Fibroblast of skin of left biceps (primary cell): ENCODE data around the gene PURB.
"Not testable (repeated sequence)": the region's sequence is repeated elsewhere in the genome, so short reads cannot be mapped to it uniquely, and the experiment has no call there.

ENCODE experiments used
- DNase-seq, 2 experiments: peaks; one replicate each; pipeline ENCODE4 v3.0.0-alpha.2; 2013; ENCODE audit warnings: low read depth in 2 of 2

PURB gene

DNA sequence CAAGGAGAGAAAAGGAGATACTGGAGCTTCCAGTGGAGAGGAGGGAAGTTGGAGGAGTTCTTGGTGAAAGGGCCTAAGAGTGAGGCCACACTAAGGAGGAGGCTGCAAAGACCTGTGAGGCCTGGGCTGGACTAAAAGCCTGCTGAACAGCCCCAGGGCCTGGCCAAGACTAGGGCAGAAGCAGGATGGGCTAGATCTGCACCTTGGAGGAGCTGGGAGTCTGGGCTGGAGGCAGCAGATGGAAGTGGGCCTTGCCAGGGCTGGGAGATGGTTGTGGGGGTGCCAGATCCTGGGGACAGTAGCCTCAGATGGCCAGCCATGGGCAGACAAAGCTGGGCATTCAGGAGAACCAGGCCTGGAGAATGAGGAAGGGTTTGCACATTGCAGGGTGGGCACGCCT is 6.5 kb upstream of the PURB start:
- no peak for DNase-seq

DNA sequence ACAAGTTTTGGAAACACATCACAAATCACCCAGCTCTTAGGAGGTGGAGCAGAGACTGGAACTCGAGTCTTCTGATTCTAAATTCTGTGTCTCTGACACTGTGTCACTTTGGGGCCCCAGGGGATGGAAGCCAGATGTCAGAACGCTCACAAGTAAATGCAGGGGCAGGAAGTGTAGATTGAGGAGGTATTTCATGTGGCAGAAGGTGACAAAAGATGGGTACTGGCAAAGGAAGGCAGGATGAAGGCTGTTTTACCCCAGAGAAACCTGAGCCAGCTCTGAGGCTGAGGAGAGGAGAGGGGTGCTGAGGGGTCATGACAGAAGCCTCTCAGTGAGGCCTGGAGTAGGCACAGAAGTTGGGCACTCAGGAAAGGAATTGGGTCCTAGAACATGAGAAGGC is 6.0 kb upstream of the PURB start:
- no peak for DNase-seq

DNA sequence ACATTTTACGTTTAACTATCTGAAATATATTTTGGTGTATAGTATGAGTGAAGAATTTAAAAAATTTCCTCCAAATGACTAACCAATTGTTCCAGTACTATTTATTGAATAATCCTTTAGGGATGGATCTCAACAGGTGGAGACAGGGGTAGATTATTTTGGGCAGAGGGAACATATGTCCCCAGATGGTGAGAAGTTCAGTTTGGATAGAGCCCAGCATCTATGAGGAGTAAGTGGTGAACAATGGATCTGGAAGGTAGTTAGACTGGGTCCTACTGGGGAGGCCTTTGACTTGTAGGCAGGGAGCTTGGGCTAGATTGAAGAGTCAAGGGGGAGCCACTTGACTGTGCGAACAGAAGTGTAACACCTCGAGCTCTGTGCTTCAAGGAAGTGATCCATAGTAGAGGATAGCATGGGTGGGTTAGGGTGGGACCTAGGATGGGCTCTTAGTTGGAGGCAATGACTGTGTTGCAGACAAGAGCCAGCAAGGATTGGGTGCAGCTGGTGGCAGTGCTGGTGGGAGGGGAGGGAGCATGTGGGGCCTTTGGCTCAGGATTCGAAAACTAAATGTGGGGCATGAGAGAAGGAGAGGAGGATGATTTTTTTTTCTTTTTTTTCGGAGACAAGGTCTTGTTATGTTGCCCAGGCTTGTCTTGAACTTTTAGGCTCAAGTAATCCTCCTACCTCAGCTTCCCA is 3.9 kb upstream of the PURB start:
- DNase-seq: no peak

DNA sequence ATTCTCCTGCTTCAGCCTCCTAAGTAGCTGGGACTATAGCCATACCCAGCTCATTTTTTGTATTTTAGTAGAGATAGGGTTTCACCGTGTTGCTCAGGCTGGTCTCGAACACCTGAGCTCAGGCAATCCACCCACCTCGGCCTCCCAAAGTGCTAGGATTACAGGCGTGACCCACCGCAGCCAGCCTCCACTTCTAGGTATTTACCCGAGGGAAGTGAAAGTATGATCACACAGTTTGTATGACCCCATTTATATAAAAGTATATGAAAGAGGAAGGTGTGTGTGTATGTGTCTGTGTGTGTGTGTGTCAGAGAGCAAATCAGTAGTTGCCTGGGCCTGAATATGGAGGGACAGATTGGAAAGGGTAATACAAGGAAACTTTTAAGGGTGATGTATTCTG is 2.0 kb upstream of the PURB start:
- no peak for DNase-seq

DNA sequence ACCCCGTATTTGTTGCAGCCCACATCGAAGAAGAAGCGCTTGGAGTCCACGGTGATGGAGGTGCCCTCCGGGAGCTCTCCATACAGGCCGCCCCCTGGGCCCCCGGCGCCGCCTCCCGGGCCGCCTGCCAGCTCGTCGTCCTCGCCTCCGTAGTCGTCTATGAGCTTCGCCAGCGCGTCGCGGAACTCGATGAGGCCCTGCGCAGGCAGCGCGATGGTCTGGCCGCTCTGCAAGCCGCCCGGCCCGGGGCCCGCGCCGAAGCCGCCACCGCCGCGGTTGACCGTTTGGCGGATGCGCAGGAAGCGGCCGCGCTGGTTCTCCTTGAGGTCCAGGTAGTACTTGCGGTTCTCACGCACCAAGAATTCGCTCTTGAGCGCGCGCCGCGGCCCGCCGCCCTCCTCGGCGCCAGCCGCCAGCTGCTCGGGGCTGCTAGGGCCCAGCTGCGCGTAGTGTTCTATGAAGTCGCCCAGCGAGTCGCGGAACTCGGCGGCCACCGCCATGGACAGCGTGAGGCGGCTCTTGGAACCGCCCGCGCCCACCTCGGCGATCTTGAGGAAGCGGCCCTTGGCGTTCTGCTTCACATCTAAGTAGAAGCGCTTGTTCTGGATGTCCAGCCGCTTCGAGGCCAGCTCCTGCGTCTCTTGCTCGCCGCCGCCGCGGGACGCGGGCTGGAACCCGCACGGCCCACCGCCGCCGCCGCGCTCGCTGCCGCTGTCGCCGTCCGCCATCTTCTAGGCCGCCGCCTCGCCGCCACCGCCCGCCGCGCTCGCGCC is 523 bp downstream of the PURB start:
- DNase-seq: peak; percentile 36 to 47

DNA sequence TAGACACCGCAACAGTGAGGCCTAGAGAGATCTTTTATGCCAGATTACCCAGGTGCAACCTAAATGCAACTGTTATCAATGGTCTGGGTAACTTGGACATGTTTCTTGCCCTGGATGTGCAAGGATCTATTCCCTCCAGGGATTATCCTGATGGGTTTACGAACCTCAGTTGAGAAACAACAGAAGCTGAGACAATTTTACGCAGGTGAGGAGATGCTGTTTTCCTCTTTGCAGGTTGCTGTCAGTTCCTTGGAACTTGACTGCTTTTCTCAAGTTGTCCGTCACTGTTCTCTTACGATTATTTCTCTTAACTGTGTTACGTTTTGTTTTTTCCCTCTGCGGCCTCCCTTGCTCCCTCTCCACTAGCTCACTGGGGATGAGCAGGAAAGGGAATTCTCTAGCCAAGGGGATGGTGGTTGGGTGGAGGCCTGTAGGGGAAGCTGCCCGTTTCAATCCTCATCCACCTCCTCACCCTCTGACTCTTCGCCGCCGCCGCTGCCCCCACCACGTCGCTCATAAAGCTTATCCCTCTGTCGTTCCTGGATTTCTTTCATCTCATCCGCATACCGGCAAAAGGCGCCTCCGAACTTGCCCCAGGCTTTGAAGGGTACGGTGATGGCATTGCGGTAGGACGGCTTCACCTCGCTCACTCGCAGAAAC is 1.2 kb downstream of the PURB start:
- no peak for DNase-seq

DNA sequence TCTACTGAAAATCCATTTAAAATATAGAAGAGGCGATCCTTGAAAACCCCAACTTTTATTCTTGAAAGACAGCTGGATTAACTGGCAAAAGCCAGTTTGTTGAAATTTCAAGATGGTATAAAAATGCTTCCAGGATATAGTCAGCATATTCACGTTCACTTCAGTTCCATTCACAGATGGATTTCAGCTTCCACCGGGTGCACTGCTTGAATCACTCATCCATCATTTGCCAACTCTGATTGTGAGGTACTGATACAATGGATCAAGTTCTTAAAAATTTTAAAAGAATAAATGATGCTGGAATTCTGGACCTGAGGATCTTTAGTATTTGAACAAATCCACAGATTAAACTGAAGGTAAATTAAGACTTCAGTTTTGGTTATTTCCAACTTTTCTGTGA is 2.4 kb downstream of the PURB start:
- no peak for DNase-seq

DNA sequence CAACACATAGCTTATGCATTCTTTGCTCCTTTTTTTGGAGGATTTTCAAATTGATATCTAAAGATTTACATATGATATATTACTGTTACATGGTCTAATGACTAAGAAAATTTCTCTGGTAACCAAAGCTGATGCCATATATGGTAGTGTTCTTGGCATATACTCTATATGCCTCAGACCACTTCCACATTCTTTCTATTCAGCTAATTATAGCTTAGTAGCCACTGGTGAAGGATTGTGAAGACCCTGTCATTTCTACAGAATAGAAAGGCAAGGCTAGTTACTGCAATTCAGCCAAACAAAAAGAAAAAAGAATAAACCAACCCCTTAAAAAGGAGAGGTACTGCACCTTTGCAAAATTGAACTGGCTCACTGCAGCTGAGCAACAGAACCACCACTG is 3.7 kb downstream of the PURB start:
- DNase-seq: peak; percentile 78 to 82

DNA sequence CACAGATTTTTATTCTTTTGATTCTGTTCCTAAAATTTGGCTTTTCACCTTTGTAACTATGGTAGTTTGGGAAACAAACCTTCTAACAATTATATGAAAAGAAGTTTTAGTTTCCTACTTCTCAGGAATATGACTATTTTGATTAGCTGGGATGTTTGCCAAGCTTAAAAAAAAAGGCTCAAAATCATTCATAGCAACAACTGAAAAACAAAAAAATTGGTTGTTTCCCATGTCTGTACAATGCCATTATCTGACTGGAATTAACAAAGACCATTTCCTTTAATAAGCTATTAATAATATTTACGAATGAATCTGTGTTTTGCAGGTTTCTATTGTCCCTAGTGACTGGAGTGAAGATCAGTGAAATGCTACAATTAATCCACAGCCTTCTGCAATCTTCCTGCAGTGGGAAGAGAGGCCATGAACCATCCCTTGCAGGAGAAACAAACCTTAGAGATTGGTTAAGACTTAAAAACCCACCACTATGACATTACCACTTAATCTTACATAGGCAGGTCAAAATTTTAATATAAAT is 4.2 kb downstream of the PURB start:
- DNase-seq: no peak

DNA sequence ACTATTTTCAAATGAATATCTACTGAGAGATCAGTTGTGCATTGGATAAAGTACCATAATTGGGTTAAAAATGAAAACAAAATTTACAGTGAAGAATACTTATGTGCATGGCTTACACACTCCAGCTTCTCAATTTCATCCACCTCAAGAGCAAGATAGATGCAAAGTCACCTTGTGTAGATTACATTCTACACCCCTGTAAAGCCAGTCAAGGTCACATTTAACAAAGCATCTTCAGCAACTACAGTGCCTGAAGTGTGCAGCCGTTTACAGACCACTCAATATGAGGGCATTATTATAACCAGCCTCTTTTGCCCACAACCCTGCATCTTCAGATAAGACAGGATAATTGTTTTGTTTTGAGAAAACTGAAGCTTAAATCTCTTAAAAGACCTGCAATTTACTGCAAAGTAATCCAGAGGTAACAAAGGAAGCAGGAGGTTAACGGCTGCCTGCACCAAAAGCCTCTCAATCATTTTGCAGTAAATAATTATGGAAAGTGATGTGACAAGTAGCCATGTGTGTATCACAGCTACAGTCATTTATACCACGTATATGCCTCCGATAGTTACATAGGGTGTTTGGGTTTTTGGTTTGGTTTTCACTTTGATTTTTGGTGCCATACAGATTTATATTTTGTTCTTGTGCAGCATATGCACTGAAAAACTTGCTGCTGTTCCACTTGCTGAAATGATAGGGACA is 4.9 kb downstream of the PURB start:
- DNase-seq: no peak

DNA sequence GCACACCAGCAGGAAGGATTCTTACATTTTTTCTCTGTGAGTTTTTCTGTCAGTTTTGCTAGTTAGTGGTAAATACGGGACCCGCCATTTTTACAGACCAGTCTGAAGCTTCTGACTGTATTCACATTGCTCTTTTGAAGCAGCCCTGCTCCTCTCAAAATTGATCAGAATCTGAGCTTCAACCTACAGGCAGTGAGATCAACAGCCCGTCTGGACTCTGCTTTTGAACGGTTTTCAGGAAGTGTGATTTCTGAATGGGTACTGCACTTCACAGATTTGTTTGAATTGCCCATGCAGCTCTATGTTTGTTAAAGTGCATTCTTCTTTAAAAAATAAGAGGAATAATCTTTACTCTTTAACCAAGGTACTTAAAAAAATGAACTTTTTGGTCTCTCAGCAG is 8.9 kb downstream of the PURB start:
- DNase-seq: no peak

DNA sequence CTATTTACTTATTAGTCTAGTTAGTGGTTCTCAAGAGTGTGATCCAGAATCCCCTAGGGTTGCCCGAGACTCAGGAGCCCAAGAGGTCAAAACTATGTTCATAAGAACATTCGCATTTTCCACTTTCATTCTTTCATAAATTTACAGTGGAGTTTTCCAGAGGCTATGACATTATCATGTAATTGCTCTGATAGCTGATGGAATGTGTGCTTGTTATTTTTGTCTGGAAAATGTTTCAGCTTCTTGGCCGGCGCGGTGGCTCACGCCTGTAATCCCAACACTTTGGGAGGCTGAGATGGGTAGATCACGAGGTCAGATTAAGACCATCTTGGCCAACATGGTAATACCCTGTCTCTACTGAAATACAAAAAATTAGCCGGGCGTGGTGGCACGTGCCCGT is 10.1 kb downstream of the PURB start:
- no peak for DNase-seq

DNA sequence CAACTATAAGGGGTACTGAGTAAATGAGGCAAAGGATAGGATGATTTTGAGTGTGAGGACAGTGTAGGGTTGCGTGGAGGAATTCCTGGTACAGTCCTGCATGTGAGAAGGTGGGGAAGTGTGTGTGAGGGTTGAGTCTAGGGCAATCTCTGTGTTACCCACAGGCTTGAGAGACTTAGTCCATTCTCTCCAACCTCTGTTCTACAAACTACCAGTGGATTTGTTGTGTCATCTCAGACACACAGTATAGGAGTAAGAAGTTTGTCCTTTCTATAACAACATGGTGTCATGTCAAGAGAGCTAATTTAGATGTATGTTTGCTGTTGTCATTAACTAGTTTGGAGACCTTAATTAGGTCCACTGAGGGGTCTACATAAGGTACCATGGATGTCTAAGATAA is 12.5 kb downstream of the PURB start:
- no peak for DNase-seq

DNA sequence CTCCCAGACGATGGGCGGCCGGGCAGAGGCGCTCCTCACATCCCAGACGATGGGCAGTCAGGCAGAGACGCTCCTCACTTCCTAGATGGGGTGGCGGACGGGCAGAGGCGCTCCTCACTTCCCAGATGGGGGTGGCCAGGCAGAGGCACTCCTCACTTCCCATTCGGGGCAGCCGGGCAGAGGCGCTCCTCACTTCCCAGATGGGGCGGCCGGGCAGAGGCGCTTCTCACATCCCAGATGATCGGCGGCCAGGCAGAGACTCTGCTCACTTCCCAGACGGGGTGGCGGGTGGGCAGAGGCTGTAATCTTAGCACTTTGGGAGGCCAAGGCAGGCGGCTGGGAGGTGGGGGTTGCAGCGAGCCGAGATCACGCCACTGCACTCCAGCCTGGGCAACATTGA is 13.4 kb downstream of the PURB start:
- DNase-seq: not testable (repeated sequence)

DNA sequence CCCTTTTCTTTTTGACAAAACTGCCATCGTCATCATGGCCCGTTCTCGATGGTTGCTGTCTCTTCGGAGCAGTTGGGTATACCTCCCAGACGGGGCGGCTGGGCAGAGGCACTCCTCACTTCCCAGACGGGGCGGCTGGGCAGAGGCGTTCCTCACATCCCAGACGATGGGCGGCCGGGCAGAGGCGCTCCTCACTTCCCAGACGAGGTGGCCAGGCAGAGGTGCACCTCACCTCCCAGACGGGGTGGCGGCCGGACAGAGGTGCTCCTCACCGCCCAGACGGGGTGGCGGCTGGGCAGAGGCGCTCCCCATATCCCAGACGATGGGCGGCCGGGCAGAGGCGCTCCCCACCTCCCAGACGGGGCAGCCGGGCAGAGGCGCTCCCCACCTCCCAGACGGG is 14.6 kb downstream of the PURB start:
- DNase-seq: not testable (repeated sequence)

DNA sequence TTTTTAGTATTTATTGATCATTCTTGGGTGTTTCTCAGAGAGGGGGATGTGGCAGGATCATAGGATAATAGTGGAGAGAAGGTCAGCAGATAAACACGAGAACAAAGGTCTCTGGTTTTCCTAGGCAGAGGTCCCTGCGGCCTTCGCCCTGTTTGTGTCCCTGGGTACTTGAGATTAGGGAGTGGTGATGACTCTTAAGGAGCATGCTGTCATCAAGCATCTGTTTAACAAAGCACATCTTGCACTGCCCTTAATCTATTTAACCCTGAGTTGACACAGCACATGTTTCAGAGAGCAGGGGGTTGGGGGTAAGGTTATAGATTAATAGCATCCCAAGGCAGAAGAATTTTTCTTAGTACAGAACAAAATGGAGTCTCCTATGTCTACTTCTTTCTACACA is 15.0 kb downstream of the PURB start:
- DNase-seq: not testable (repeated sequence)

DNA sequence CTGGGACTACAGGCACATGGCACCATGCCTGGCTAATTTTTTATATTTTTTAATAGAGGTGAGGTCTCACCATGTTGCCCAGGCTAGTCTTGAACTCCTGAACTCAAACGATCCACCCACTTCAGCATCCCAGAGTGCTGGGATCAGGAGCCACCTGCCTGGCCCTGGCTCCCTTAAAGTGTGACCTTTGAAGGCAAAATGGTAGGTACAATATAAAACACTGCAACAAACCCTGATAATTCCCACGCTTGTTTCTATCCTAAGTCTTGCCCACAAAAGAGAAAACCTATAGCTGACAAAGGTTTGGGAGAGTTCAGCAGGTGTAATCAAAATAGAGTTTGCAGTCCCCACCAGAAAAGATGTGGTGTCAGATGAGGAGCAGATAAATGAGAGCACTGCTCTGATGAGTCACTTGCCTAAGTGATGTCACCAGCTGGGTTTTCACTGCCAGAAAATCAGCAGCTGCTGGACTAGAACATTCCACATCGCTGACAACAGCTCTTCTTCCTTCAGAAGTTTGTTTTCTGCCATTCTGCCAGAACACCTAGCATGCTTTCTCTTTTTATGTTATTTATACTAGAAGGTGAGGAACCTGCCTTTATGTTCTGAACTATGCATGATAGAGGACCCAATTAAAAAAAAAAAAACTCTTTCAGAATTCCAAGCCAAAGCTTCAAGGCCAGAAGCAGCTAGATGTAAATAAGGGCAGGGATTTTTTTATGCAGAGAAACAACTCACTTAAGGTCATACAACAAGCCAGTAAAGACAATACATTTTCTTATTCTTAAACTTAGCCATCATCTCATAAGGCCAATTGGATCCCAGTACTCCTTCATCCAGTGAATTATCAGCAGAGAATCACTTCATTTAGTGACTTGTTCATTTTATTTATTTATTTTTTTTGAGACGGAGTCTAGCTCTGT is 18.0 kb downstream of the PURB start:
- DNase-seq: peak; percentile 29 to 44

DNA sequence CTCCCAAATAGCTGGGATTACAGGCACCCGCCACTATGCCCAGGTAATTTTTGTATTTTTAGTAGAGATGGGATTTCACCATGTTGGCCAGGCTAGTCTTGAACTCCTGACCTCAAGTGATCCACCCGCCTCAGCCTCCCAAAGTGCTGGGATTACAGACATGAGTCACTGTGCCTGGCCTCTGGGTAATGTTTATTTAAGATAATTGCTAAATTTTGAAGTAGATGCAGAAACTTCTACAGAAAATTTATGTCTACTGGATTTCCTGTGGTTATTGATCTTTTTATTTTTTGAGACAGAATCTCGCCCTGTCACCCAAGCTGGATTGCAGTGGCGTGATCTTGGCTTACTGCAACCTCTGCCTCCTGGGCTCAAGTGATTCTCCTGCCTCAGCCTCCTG is 23.4 kb downstream of the PURB start:
- DNase-seq: not testable (repeated sequence)

DNA sequence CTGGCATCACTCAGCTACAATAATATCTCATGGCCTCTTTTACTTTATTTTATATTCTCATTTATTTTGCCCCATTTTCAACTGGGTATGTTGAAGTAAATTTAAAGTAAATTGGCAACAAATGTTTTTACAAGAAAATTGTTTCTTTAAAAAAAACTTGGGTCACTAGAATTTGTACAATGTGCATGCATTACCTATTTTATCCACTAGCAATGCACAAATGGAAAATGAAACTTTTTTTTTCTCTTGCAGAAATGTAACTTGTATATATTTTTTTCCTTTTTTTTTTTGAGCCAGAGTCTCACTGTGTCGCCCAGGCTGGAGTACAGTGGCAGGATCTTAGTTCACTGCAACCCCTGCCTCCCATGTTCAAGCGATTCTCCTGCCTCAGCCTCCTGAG is 27.2 kb downstream of the PURB start:
- no peak for DNase-seq

DNA sequence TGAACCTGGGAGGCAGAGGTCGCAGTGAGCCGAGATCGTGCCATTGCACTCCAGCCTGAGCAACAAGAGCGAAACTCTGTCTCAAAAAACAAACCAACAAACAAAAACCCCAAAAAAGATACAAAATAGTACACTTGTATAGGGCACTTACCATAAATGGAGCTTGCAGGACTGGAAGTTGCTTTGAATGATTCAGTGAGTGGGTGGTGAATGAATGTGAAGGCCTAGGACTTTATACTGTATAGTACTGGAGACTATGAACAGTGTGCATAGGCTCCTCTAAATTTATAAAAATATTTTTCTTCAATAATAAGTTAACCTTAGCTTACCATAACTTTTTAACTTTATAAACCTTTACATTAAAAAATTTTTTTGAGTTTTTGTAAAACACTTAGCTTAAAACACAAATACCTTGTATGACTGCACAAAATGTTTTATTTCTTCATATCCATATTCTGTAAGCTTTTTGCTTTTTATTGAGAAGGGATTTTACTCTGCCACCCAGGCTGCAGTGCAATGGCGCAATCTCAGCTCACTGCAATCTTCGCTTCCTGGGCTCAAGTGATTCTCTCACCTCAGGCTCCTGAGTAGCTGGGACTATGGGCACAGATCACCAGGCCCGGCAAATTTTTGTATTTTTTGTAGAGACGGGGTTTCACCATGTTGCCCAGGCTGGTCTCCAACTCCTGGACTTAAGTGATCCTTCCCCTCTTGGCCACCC is 30.5 kb downstream of the PURB start:
- DNase-seq: no peak
